Suprapubic skin (tissue), 4 donors: Measurements from ENCODE around the gene RNF212. TPM values are rescaled to one million over a fixed set of nuclear protein-coding genes. Genes with fewer than 3 reads are reported as not detected.

ENCODE experiments used
- DNase-seq, 2 donors: peaks; one replicate each; pipeline ENCODE4 v3.0.0-alpha.2; 2019; ENCODE audit warnings: low spot score in 2 of 2
- H3K27ac ChIP-seq: fragments of 200-600 bp; sonication (generic); one replicate; pipeline ENCODE4 v1.5.1; 2019
- H3K27me3 ChIP-seq: fragments of 200-600 bp; sonication (generic); one replicate; pipeline ENCODE4 v1.5.1; 2019
- H3K36me3 ChIP-seq: fragments of 200-600 bp; sonication (generic); one replicate; pipeline ENCODE4 v1.5.1; 2019
- H3K4me1 ChIP-seq: fragments of 200-600 bp; sonication (generic); one replicate; pipeline ENCODE4 v1.5.1; 2019
- H3K4me3 ChIP-seq: fragments of 200-600 bp; sonication (generic); one replicate; pipeline ENCODE4 v1.5.1; 2019; ENCODE audit warnings: mild to moderate bottlenecking
- H3K9me3 ChIP-seq: fragments of 200-600 bp; sonication (generic); one replicate; pipeline ENCODE4 v1.5.1; 2019
- CTCF ChIP-seq, 2 donors: fragments of 200-600 bp in 1 of 2; fragments of 450-650 bp in 1 of 2; sonication (generic) in 1 of 2; IDR thresholded peaks; one replicate each; pipeline ENCODE4 v1.5.1; 2016 to 2019; ENCODE audit warnings: antibody characterized with exemption in 2 of 2, mild to moderate bottlenecking in 1 of 2, moderate library complexity in 1 of 2
- EP300 ChIP-seq: sonication (generic); formaldehyde crosslinking; IDR thresholded peaks from one replicate; pipeline ENCODE4 v1.6.1; 2017; ENCODE audit warnings: antibody characterized with exemption
- POLR2A ChIP-seq, 2 donors: fragments of 450-650 bp; IDR thresholded peaks; one replicate each; pipeline ENCODE4 v1.6.1; 2017; ENCODE audit warnings: antibody characterized with exemption in 2 of 2, mild to moderate bottlenecking in 2 of 2, moderate library complexity in 2 of 2
- POLR2AphosphoS5 ChIP-seq, 3 donors: sonication (generic); formaldehyde crosslinking; IDR thresholded peaks; one replicate each; pipeline ENCODE4 v1.6.1; 2017; ENCODE audit warnings: antibody characterized with exemption in 3 of 3
- WGBS: methylation state at CpG from one replicate; pipeline ENCODE4 v1.1.5; 2018; 5-methylcytosine and 5-hydroxymethylcytosine counted together
- total RNA-seq, 4 donors: library from RNA; depleted of rRNA; stranded (reverse); fragments of >200 nt; gene quantifications; one replicate each; pipeline ENCODE4 v1.1.0, GENCODE V29; 2016

Gene RNF212
- total RNA-seq, 4 donors from 2014 or later, result 2.4 to 16.5 (median 4.4) TPM

GRCh38 chr4:1137850-1138249 lies 24.5 kb upstream of the RNF212 start:
- WGBS, result 85% methylated on average over 2 of the region's 2 CpGs
- H3K36me3 ChIP-seq, result no peaks in the 10 kb centered on the region
- no peak for DNase-seq
- TF ChIP-seq POLR2A (IDR thresholded peaks at IDR 0.05) (no peak), CTCF (IDR thresholded peaks at IDR 0.05) (no peak), EP300 (no peak), POLR2AphosphoS5 (IDR thresholded peaks at IDR 0.05) (no peak)
- no peaks in the 10 kb centered on the region for H3K9me3 ChIP-seq
- H3K27ac ChIP-seq, result no peak overlapping the region
- H3K4me3 ChIP-seq, result peak overlapping the region; percentile 14
- H3K27me3 ChIP-seq, result no peaks in the 10 kb centered on the region
- peaks cover 4% of the 10 kb centered on the region for H3K4me1 ChIP-seq

GRCh38 chr4:1137063-1137776 lies 23.9 kb upstream of the RNF212 start:
- Histone ChIP-seq H3K4me3 (peak overlapping the region; percentile 14), H3K4me1 (peaks cover 4% of the 10 kb centered on the region), H3K27me3 (no peaks in the 10 kb centered on the region), H3K27ac (no peak overlapping the region), H3K36me3 (no peaks in the 10 kb centered on the region), H3K9me3 (no peaks in the 10 kb centered on the region)
- TF ChIP-seq EP300, result no peak
- no peak for TF ChIP-seq POLR2A (IDR thresholded peaks at IDR 0.05)
- DNase-seq, result no peak
- WGBS, result 79% methylated on average over 8 of the region's 8 CpGs

DNA sequence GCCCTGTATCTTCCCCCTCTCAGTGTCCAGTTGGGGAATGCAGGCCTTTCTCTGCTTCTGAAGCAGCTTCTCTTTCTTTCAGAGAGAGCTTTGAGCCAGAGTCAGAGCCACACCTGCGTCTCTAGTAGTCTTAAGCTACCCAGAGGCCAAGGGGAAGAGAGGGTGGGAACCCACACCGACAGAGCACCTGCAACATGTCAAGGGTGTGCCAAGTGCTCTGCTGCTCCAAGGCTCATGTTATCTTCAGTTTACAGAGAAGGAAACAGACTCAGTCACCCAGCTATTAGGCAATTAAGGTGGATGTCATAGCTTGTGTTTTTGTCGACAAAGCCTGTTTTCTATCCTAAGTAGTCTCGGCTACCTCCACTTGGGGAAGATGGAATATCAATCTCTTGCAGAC lies 22.7 kb upstream of the RNF212 start:
- H3K27me3 ChIP-seq, result no peaks in the 10 kb centered on the region
- H3K36me3 ChIP-seq, result no peaks in the 10 kb centered on the region
- no peak for DNase-seq
- TF ChIP-seq POLR2A (IDR thresholded peaks at IDR 0.05) (no peak), EP300 (no peak), POLR2AphosphoS5 (IDR thresholded peaks at IDR 0.05) (no peak), CTCF (IDR thresholded peaks at IDR 0.05) (no peak)
- no peak overlapping the region for H3K4me3 ChIP-seq
- WGBS, result 42% methylated on average over 4 of the region's 4 CpGs
- H3K4me1 ChIP-seq, result peaks cover 4% of the 10 kb centered on the region
- H3K9me3 ChIP-seq, result no peaks in the 10 kb centered on the region
- no peak overlapping the region for H3K27ac ChIP-seq

GRCh38 chr4:1133033-1133432 lies 19.7 kb upstream of the RNF212 start:
- Histone ChIP-seq H3K27ac (no peak overlapping the region), H3K9me3 (no peaks in the 10 kb centered on the region), H3K27me3 (no peaks in the 10 kb centered on the region), H3K4me3 (no peak overlapping the region), H3K36me3 (no peaks in the 10 kb centered on the region), H3K4me1 (peaks cover 7% of the 10 kb centered on the region)
- DNase-seq, result peak in 1 of 2 donors; percentile 38
- WGBS, result 60% methylated on average over 8 of the region's 8 CpGs
- TF ChIP-seq EP300 (no peak), CTCF (IDR thresholded peaks at IDR 0.05) (no peak), POLR2AphosphoS5 (IDR thresholded peaks at IDR 0.05) (no peak), POLR2A (IDR thresholded peaks at IDR 0.05) (no peak)

DNA sequence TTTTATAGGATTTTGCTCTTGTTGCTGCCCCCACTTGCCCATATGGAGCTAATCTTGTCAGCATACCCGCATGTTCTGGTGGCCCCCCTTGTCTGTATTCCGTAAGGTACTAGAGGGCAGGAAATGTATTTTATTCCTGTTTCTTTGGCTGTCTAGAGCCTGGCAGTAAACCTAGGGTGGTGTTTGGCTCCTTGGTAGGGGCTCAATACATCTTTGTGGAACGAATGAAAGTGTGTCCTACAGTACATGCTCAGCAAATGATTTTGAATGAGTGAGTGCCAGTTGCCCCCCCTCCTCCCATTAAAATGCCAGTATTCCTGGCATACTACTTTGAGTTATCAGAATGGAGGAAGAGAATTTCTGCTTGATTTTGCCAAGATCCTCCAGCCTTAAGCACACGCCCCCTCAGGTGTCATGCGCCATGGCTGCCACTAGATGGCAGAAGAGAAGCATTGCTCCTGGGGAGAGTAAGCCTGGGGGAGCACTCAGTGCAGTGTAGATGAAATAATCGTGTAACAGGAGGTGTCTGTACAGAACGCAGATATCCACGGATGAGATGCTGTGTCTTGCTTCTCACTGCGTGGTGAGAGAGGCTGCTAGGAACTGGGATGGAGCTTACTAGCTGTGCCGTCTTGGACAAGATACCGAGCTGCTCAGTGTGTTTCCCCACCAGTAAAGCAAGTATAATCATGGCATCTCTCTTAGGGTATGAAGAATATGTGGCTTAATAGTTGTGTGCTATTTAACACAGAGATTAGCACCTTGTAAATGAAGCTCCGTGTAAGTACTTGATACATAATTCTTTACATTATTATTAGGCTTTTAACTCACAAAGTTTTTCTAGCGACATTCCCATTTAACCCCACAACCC lies 17.2 kb upstream of the RNF212 start:
- Histone ChIP-seq H3K36me3 (no peaks in the 10 kb centered on the region), H3K9me3 (no peaks in the 10 kb centered on the region), H3K27ac (no peak overlapping the region), H3K4me3 (no peak overlapping the region), H3K27me3 (no peaks in the 10 kb centered on the region), H3K4me1 (peaks cover 3% of the 10 kb centered on the region)
- DNase-seq, result no peak
- TF ChIP-seq EP300, result no peak
- TF ChIP-seq CTCF (IDR thresholded peaks at IDR 0.05), result peak; percentile 94 to 99
- no peak for TF ChIP-seq POLR2A (IDR thresholded peaks at IDR 0.05)
- no peak for TF ChIP-seq POLR2AphosphoS5 (IDR thresholded peaks at IDR 0.05)
- 16% methylated on average over 13 of the region's 13 CpGs for WGBS
